ENCODE measurements around the gene TMEM170A.
"Not testable (repeated sequence)": the region's sequence is repeated elsewhere in the genome, so short reads cannot be mapped to it uniquely, and the experiment has no call there.

TMEM170A gene

GRCh38 chr16:75464122-75464918 is at the start of gene TMEM170A:
TSS of gene TMEM170A (minus strand) at chr16:75464689. CDS start at chr16:75464600, 89 bp downstream.
- TF ChIP-seq CTCF (IDR thresholded peaks at IDR 0.05; ENCODE audit: extremely low read depth, insufficient read depth, missing control alignments) = peak; percentile 99
- in situ Hi-C loops (cut with MboI; ENCODE audit: low pct_unique_long_range_greater_than_20kb, low sequenced_read_pairs, unreplicated experiment) = loop anchor here (25.0 kb wide), 1 partner anchor 298 kb away; no protein-coding TSS in a partner anchor
- peak; percentile 97 for DNase-seq (ENCODE audit: low spot score)

GRCh38 chr16:75506574-75506973 is 42.1 kb upstream of the TMEM170A start:
- in situ Hi-C loops (cut with MboI; ENCODE audit: low pct_unique_long_range_greater_than_20kb, low sequenced_read_pairs, unreplicated experiment) = no loop called here
- DNase-seq (ENCODE audit: low spot score) = no peak

GRCh38 chr16:75506107-75506506 is 41.6 kb upstream of the TMEM170A start:
- no peak for DNase-seq (ENCODE audit: low spot score)
- TF ChIP-seq CTCF (IDR thresholded peaks at IDR 0.05; ENCODE audit: extremely low read depth, insufficient read depth, missing control alignments) = no peak
- in situ Hi-C loops (cut with MboI; ENCODE audit: low pct_unique_long_range_greater_than_20kb, low sequenced_read_pairs, unreplicated experiment) = no loop called here

More at GRCh38 chr16:75506574-75506973, 42.1 kb upstream of the TMEM170A start:
- no peak for TF ChIP-seq CTCF (IDR thresholded peaks at IDR 0.05; ENCODE audit: extremely low read depth, insufficient read depth, missing control alignments)

GRCh38 chr16:75503801-75504200 is 39.3 kb upstream of the TMEM170A start:
- in situ Hi-C loops (cut with MboI; ENCODE audit: low pct_unique_long_range_greater_than_20kb, low sequenced_read_pairs, unreplicated experiment) = no loop called here
- no peak for DNase-seq (ENCODE audit: low spot score)
- TF ChIP-seq CTCF (IDR thresholded peaks at IDR 0.05; ENCODE audit: extremely low read depth, insufficient read depth, missing control alignments) = no peak

GRCh38 chr16:75502916-75503605 is 38.6 kb upstream of the TMEM170A start:
- no peak for DNase-seq (ENCODE audit: low spot score)
- no peak for TF ChIP-seq CTCF (IDR thresholded peaks at IDR 0.05; ENCODE audit: extremely low read depth, insufficient read depth, missing control alignments)
- in situ Hi-C loops (cut with MboI; ENCODE audit: low pct_unique_long_range_greater_than_20kb, low sequenced_read_pairs, unreplicated experiment) = no loop called here

GRCh38 chr16:75501820-75502219 is 37.3 kb upstream of the TMEM170A start:
- DNase-seq (ENCODE audit: low spot score) = not testable (repeated sequence)

GRCh38 chr16:75501359-75501758 is 36.9 kb upstream of the TMEM170A start:
- in situ Hi-C loops (cut with MboI; ENCODE audit: low pct_unique_long_range_greater_than_20kb, low sequenced_read_pairs, unreplicated experiment) = no loop called here
- DNase-seq (ENCODE audit: low spot score) = no peak
- no peak for TF ChIP-seq CTCF (IDR thresholded peaks at IDR 0.05; ENCODE audit: extremely low read depth, insufficient read depth, missing control alignments)

More at GRCh38 chr16:75501820-75502219, 37.3 kb upstream of the TMEM170A start:
- in situ Hi-C loops (cut with MboI; ENCODE audit: low pct_unique_long_range_greater_than_20kb, low sequenced_read_pairs, unreplicated experiment) = not testable (repeated sequence)

- in situ Hi-C loops (cut with MboI; ENCODE audit: low pct_unique_long_range_greater_than_20kb, low sequenced_read_pairs, unreplicated experiment); DNase-seq (ENCODE audit: low spot score): not testable (repeated sequence)
These were observed 34.3 kb upstream of the TMEM170A start for GRCh38 chr16:75498605-75499322.

Data from GM13977 (cell line).